NCI-H510A treated with DMSO at 0.1 percent for 48 hours (cell line): ENCODE results near the gene INSR.
"Not testable (repeated sequence)": the region's sequence is repeated elsewhere in the genome, so short reads cannot be mapped to it uniquely, and the experiment has no call there.

Experiments used
- DNase-seq: peaks from one replicate; lab custom pipeline; 2025; lab: John Stamatoyannopoulos, UW

Gene INSR

DNA sequence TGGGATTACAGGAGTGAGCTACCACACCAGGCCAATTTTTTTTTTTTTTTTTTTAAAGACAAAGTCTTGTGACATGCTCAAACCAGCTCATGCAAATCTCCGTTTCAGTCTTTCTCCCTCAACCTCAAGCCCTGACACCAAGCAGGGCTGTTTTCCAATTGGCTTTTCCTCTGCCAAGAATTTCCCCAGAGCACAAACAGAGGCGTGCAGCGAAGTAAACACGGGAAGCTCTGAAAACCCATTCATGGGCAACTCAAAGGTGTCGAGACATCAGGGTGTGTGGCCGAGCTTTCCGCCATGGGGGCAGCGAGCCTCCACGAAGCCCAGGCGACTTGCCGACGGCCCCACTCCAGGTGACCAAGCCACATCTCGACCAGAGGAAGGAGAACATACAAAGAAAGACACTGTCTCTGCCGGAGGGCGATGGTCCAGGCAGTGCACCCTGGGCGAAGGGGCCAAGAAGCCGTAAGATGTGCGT, 70.0 kb downstream of the INSR start:
- peak; percentile 48 for DNase-seq

DNA sequence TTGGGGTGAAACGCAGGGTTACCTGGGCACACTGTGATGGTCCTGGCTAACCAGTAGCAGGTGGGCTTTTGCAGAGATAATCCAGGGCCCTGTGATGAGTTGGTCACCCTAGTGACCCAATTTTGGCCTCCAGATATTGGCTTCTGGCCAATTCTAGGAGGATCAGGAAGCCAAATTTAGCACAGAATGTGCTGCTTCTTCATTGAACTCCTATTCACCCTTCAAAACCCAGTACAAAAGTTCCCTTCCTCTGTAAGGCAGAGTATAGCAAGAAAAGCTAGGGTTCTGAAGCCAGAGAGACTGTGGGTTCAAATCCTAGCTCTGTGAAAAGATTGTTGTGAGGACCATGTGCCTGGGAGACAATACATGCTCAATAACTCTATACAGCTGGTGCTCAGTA, 70.8 kb downstream of the INSR start:
- no peak for DNase-seq

DNA sequence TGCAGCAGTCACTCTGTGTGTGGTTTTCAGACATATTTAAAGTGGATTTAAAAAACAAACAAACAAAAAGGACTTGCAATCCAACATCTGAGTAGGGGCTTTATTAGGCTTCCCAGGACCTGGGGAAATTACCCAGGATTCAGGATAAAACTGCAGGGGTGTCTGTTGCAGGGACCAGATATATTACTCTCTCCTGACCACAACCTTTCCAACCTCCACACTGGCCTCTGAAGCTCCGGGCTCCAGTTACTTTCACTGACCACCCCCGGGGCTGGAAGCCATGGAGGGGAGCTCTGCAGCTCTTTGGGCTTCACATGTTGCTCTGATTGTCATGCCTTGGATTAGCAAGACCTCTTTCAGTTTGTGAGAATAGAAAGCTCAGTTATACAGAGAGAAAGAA, 75.2 kb downstream of the INSR start:
- DNase-seq, result no peak

DNA sequence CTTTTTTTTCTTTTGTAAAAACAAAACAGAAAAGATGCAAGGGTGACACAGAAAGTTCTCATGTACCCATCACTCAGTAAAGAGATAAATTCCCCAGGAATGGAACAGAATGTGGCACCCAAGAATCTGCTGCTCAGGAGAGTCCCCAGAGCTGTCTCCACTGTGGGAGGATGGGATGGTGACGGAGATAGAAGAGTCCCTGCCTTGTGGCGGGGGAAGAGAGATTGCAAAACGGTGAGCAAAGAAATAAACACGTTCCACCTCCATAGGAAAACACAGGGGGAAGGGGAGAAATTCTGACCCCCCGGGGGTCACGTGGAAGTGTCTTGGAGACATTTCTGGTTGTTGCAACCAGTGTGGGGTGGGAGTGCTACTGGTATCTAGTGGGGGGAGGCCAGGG, 76.4 kb downstream of the INSR start:
- no peak for DNase-seq

- no peak for DNase-seq
Observed at GRCh38 chr19:7216373-7216902, 77.8 kb downstream of the INSR start.

- DNase-seq, result no peak
Observed at GRCh38 chr19:7215176-7215575, 79.0 kb downstream of the INSR start.

- no peak for DNase-seq
Observed at GRCh38 chr19:7214324-7215089, 79.7 kb downstream of the INSR start.

- DNase-seq, result no peak
Observed at GRCh38 chr19:7213628-7214323, 80.4 kb downstream of the INSR start.

DNA sequence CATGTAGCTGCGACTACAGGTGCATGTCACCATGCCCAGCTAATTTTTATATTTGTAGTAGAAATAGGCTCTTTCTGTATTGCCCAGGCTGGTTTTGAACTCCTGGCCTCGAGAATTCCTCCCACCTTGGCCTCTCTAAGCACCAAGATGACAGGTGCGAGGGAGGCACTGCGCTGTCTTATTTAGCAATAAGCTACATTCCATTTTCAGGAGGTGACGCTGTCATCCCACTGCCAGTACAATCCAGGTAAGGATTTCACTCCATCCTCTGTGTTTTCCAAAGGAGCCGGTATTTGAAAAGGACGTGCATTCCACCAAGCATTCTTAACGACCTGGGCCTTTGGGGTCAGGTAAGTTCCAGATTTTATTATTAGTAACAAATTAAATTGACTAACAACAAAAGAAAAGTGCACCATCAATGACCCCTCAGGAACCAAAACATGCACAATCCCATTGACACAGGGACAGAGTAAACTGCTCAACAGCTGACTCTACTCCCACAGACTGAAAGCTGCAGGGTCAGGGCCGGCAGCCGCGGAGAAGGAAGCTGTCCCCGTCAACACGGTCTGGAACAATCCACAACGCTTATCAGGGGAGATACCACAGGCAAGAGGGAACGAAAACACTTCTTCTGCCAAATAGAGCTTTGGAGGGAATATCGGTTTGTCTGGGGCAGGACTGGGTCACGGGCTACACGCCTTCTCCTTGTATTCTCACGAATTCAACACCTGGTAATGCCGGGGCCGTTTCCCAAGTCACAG, 82.8 kb downstream of the INSR start:
- no peak for DNase-seq

DNA sequence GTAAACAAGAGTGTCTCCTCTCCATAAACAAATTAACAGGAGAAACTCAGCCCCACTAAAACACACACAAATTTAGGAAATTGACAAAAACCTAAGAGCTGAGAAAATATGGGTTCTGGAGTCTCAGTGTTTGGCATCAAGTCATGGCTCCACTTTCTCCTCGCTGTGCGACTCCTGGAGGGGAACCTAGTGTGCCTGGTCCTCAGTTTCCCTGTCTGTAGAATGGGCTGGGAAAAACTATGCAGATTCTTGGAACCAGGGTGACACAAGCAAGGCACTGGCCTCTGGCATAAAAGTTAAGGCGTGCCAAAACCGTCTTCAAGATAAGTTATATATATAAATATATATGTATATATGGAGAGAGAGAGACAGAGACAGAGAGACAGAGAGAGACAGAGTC, 83.9 kb downstream of the INSR start:
- no peak for DNase-seq

- not testable (repeated sequence) for DNase-seq
Observed at GRCh38 chr19:7209597-7210325, 84.5 kb downstream of the INSR start.

DNA sequence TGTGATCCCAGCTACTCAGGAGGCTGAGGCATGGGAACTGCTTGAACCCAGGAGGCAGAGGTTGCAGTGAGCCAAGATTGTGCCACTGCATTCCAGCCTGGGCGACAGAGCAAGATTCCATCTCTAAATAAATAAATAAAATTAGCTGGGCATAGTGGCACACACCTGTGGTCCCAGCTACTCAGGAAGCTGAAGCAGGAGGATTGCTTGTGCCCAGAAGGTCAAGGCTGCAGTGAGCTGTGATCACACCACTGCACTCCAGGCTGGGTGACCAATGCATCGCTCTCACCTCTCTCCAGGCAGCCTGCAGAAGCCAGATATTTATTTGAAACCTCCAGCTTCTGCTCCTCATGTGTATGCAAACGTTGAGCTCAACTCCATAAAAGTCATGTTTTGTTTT, 85.2 kb downstream of the INSR start:
- not testable (repeated sequence) for DNase-seq

GRCh38 chr19:7203332-7203731, 90.9 kb downstream of the INSR start:
- no peak for DNase-seq

GRCh38 chr19:7202888-7203287, 91.3 kb downstream of the INSR start:
- no peak for DNase-seq

GRCh38 chr19:7200736-7201135, 93.5 kb downstream of the INSR start:
- DNase-seq, result no peak

GRCh38 chr19:7199613-7200533, 94.3 kb downstream of the INSR start:
- no peak for DNase-seq

DNA sequence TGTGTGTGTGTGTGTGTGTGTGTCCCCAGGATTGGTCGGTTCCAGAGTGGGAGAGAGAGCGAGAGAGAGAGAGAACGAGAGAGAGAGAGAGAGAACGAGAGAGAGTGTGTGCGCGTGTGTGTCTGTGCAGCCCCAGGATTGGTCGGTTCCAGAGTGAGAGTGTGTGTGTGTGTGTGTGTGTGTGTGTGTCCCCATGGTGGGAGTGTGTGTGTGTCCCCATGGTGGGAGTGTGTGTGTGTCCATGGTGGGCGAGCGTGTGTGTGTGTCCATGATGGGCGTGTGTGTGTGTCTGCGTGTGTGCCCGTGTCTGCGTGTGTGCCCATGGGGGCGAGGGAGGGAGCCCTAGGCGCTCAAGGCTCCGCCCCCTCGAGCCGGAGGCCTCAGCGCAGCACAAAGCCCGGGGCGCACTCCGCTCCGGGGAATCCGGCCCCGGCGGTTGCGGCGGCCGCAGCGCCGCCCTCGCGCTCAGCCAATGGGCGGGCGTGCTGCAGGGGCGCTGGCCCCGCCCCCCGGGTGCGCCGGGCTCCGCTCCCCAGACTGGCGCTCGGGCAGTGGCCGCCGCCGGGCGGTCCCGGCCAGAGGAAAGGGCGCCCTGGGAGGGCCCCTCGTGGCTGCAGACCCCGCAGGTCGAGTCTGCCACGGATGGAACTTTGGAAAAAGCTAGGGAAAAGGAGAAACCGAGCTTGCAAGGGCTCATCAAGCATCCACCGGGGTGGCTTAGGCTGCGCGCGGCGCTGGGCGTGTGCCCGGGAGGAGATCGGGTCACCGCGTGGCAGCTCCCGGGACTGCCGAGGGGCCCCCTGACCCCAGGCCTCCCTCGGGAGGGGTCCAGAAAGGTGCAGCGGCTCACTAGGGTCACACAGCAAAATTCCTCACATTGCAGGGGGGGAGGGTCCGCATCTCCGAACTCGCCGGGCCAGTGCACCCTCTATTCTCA, 96.2 kb downstream of the INSR start:
- peak; percentile 87 for DNase-seq

GRCh38 chr19:7197119-7197759, 97.0 kb downstream of the INSR start:
- DNase-seq, result peak; percentile 54

- DNase-seq, result no peak
Observed at GRCh38 chr19:7196763-7197118, 97.5 kb downstream of the INSR start.
